Stomach smooth muscle (tissue), 2 donors: Measurements from ENCODE around the gene ARHGEF37.
"Not testable (repeated sequence)": the region's sequence is repeated elsewhere in the genome, so short reads cannot be mapped to it uniquely, and the experiment has no call there.

Experiments used
- H3K27ac ChIP-seq: one replicate; pipeline ENCODE4 v1.7.0; 2013; ENCODE audit warnings: mild to moderate bottlenecking, low read length, inconsistent platforms
- H3K27me3 ChIP-seq, 2 donors: one replicate each; pipeline ENCODE4 v1.7.0; 2013; ENCODE audit warnings: low read length in 2 of 2; ENCODE audit not compliant: insufficient read depth in 2 of 2, control insufficient read depth in 1 of 2
- H3K36me3 ChIP-seq, 2 donors: one replicate each; pipeline ENCODE4 v1.7.0; 2013; ENCODE audit warnings: low read length in 2 of 2; ENCODE audit not compliant: control insufficient read depth in 2 of 2, insufficient read depth in 2 of 2
- H3K4me1 ChIP-seq: one replicate; pipeline ENCODE4 v1.7.0; 2013; ENCODE audit warnings: low read length; ENCODE audit not compliant: control insufficient read depth, insufficient read depth
- H3K4me3 ChIP-seq, 2 donors: one replicate each; pipeline ENCODE4 v1.7.0; 2013; ENCODE audit warnings: low read length in 2 of 2
- H3K9ac ChIP-seq, 2 donors: one replicate each; pipeline ENCODE4 v1.7.0; 2013; ENCODE audit warnings: low read length in 2 of 2, mild to moderate bottlenecking in 1 of 2
- H3K9me3 ChIP-seq, 2 donors: one replicate each; pipeline ENCODE4 v1.7.0; 2013; ENCODE audit warnings: low read length in 2 of 2; ENCODE audit not compliant: control insufficient read depth in 2 of 2
- donor health status: healthy.
- donor health status: Pancreatic carcinoma.

ARHGEF37 gene

GRCh38 chr5:149586708-149587318, 5.5 kb downstream of the ARHGEF37 start:
- no peak overlapping the region for H3K4me3 ChIP-seq
- peaks cover 39% of the 10 kb centered on the region for H3K4me1 ChIP-seq
- H3K27me3 ChIP-seq, result no peaks in the 10 kb centered on the region
- H3K27ac ChIP-seq, result peak overlapping the region; percentile 31
- H3K9me3 ChIP-seq, result no peaks in the 10 kb centered on the region
- H3K9ac ChIP-seq, result no peak overlapping the region
- no peaks in the 10 kb centered on the region for H3K36me3 ChIP-seq

- H3K27ac ChIP-seq, result no peak overlapping the region
- H3K4me1 ChIP-seq, result peaks cover 24% of the 10 kb centered on the region
Observed at GRCh38 chr5:149588936-149589335, 7.6 kb downstream of the ARHGEF37 start.

GRCh38 chr5:149593370-149593769, 12.1 kb downstream of the ARHGEF37 start:
- Histone ChIP-seq H3K9me3 (no peaks in the 10 kb centered on the region), H3K27ac (no peak overlapping the region), H3K4me3 (no peak overlapping the region), H3K4me1 (peaks cover 7% of the 10 kb centered on the region), H3K27me3 (no peaks in the 10 kb centered on the region), H3K36me3 (peaks cover 3% of the 10 kb centered on the region in 2 donors), H3K9ac (no peak overlapping the region)

More at GRCh38 chr5:149588936-149589335, 7.6 kb downstream of the ARHGEF37 start:
- H3K27me3 ChIP-seq, result no peaks in the 10 kb centered on the region
- no peak overlapping the region for H3K4me3 ChIP-seq
- peaks cover 0 to 3% of the 10 kb centered on the region in 2 donors for H3K36me3 ChIP-seq
- no peaks in the 10 kb centered on the region for H3K9me3 ChIP-seq
- H3K9ac ChIP-seq, result no peak overlapping the region

GRCh38 chr5:149594206-149594895, 13.1 kb downstream of the ARHGEF37 start:
- H3K36me3 ChIP-seq, result peaks cover 7 to 8% of the 10 kb centered on the region in 2 donors
- H3K4me3 ChIP-seq, result no peak overlapping the region
- no peaks in the 10 kb centered on the region for H3K27me3 ChIP-seq
- H3K27ac ChIP-seq, result no peak overlapping the region
- H3K9ac ChIP-seq, result no peak overlapping the region
- H3K9me3 ChIP-seq, result no peaks in the 10 kb centered on the region
- H3K4me1 ChIP-seq, result peaks cover 7% of the 10 kb centered on the region

- not testable (repeated sequence) for H3K4me1 ChIP-seq, H3K9ac ChIP-seq, H3K9me3 ChIP-seq, H3K4me3 ChIP-seq, H3K36me3 ChIP-seq, H3K27me3 ChIP-seq, H3K27ac ChIP-seq
Observed at GRCh38 chr5:149595105-149595504, 13.8 kb downstream of the ARHGEF37 start.

GRCh38 chr5:149596712-149597111, 15.4 kb downstream of the ARHGEF37 start:
- Histone ChIP-seq H3K27me3 (no peaks in the 10 kb centered on the region), H3K27ac (no peak overlapping the region), H3K4me1 (peaks cover 7% of the 10 kb centered on the region), H3K36me3 (peaks cover 14 to 21% of the 10 kb centered on the region in 2 donors), H3K9me3 (no peaks in the 10 kb centered on the region), H3K9ac (no peak overlapping the region), H3K4me3 (no peak overlapping the region)

GRCh38 chr5:149597618-149598017, 16.3 kb downstream of the ARHGEF37 start:
- Histone ChIP-seq H3K9ac (no peak overlapping the region), H3K4me1 (peaks cover 7% of the 10 kb centered on the region), H3K36me3 (peaks cover 16 to 25% of the 10 kb centered on the region in 2 donors), H3K4me3 (no peak overlapping the region), H3K27me3 (no peaks in the 10 kb centered on the region), H3K9me3 (no peaks in the 10 kb centered on the region), H3K27ac (no peak overlapping the region)

GRCh38 chr5:149598234-149598633, 16.9 kb downstream of the ARHGEF37 start:
- H3K4me1 ChIP-seq, H3K9ac ChIP-seq, H3K9me3 ChIP-seq, H3K27me3 ChIP-seq, H3K4me3 ChIP-seq, H3K27ac ChIP-seq: not testable (repeated sequence)
- H3K36me3 ChIP-seq, result peaks cover 19 to 28% of the 10 kb centered on the region in 2 donors

GRCh38 chr5:149598966-149599365, 17.7 kb downstream of the ARHGEF37 start:
- Histone ChIP-seq H3K27ac (no peak overlapping the region), H3K36me3 (peaks cover 24 to 31% of the 10 kb centered on the region in 2 donors), H3K4me3 (no peak overlapping the region), H3K27me3 (no peaks in the 10 kb centered on the region), H3K4me1 (peaks cover 7% of the 10 kb centered on the region), H3K9me3 (no peaks in the 10 kb centered on the region), H3K9ac (no peak overlapping the region)

- Histone ChIP-seq H3K4me3 (no peak overlapping the region), H3K27ac (no peak overlapping the region), H3K9ac (no peak overlapping the region), H3K27me3 (no peaks in the 10 kb centered on the region), H3K4me1 (peaks cover 4% of the 10 kb centered on the region), H3K36me3 (peaks cover 24 to 31% of the 10 kb centered on the region in 2 donors), H3K9me3 (no peaks in the 10 kb centered on the region)
Observed at GRCh38 chr5:149599375-149599774, 18.1 kb downstream of the ARHGEF37 start.

- Histone ChIP-seq H3K4me3 (no peak overlapping the region), H3K4me1 (no peaks in the 10 kb centered on the region), H3K9ac (no peak overlapping the region), H3K27ac (no peak overlapping the region), H3K36me3 (peaks cover 27 to 33% of the 10 kb centered on the region in 2 donors), H3K27me3 (no peaks in the 10 kb centered on the region), H3K9me3 (no peaks in the 10 kb centered on the region)
Observed at GRCh38 chr5:149600932-149601331, 19.6 kb downstream of the ARHGEF37 start.
